Heart right ventricle (tissue), 16 donors: ENCODE measurements around the gene ALDH9A1. TPM values are rescaled to one million over a fixed set of nuclear protein-coding genes. Genes with fewer than 3 reads are reported as not detected.
"Not testable (repeated sequence)": the region's sequence is repeated elsewhere in the genome, so short reads cannot be mapped to it uniquely, and the experiment has no call there.

Experiments used
- ATAC-seq, 8 donors: fragments of 200-7000 bp; cut with Tn5 transposase; one replicate each; pipeline ENCODE4 v1.9.1; 2020; ENCODE audit warnings: mild to moderate bottlenecking in 8 of 8, moderate library complexity in 8 of 8, moderate number of reproducible peaks in 1 of 8
- DNase-seq, 2 donors: peaks; one replicate each; pipeline ENCODE4 v3.0.0-alpha.2; 2020
- H3K27ac ChIP-seq, 10 donors: fragments of 200-600 bp; sonication (generic) in 2 of 10; one replicate each; pipeline versions ENCODE4 v1.5.0 to v1.8.0; 2020 to 2022; ENCODE audit warnings: mild to moderate bottlenecking in 3 of 10
- H3K27me3 ChIP-seq, 7 donors: fragments of 200-600 bp; one replicate each; pipeline ENCODE4 v1.8.0; 2021 to 2022; ENCODE audit warnings: mild to moderate bottlenecking in 2 of 7
- H3K36me3 ChIP-seq, 9 donors: fragments of 200-600 bp; sonication (generic) in 1 of 9; one replicate each; pipeline versions ENCODE4 v1.5.0 to v1.8.0; 2020 to 2022; ENCODE audit warnings: mild to moderate bottlenecking in 2 of 9
- H3K4me1 ChIP-seq, 9 donors: fragments of 200-600 bp; sonication (generic) in 1 of 9; one replicate each; pipeline versions ENCODE4 v1.5.0 to v1.8.0; 2020 to 2022; ENCODE audit warnings: mild to moderate bottlenecking in 4 of 9
- H3K4me3 ChIP-seq, 10 donors: fragments of 200-600 bp; sonication (generic) in 2 of 10; one replicate each; pipeline versions ENCODE4 v1.5.0 to v1.8.0; 2020 to 2022; ENCODE audit warnings: mild to moderate bottlenecking in 7 of 10, moderate library complexity in 2 of 10
- H3K9me3 ChIP-seq, 11 donors: fragments of 200-600 bp in 10 of 11; sonication (generic) in 2 of 11; one replicate each; pipeline versions ENCODE4 v1.5.0 to v1.8.0; 2013 to 2022; ENCODE audit warnings: mild to moderate bottlenecking in 2 of 11, control low read depth in 1 of 11, moderate library complexity in 1 of 11
- CTCF ChIP-seq, 9 donors: fragments of 200-600 bp; sonication (generic) in 2 of 9; IDR thresholded peaks; one replicate each; pipeline versions ENCODE4 v1.5.0 to v1.8.0; 2021 to 2022; ENCODE audit warnings: antibody characterized with exemption in 9 of 9, mild to moderate bottlenecking in 5 of 9, moderate library complexity in 1 of 9
- WGBS, 2 donors: extraction: QIAGEN DNeasy Blood & Tissue Kit; methylation state at CpG; one replicate each; pipeline ENCODE4 v1.1.7; 2013; ENCODE audit warnings: inconsistent platforms in 1 of 2; 5-methylcytosine and 5-hydroxymethylcytosine counted together
- intact Hi-C, 10 donors: fragments of 100-400 bp; cut with DNase I; formaldehyde crosslinking; loops; one replicate each; pipeline versions ENCODE4 v1.11.1 to v1.14.2; 2022
- polyA plus RNA-seq, 2 donors: library from polyadenylated mRNA; stranded (reverse); fragments of 200-250 nt; gene quantifications; one replicate each; pipeline ENCODE4 v1.2.3, GENCODE V29; 2013
- total RNA-seq, 10 donors: library from RNA; stranded (reverse); fragmentation: NEBNext Ultra II Directional in 3 of 10; extraction: Animal tissue kit (Norgen Biotek cat#: 25700) in 3 of 10; gene quantifications; one replicate each; pipeline versions ENCODE4 v1.2.1 to v1.2.4, GENCODE V29; 2021 to 2023
- donor health status: Arrhythmogenic right ventricular cardiomyopathy.
- donor health status: ischemic (EF 13 %, LVEDD 7.1; RV severe dilation, severe dysfunction).
- donor health status: healthy with polysubstance abuse.
- donor health status: DM: no; HTN: yes; CAD: no.
- donor health status: DM: no; HTN: no; CAD: no.
- donor health status: ischemic (EF 25% LVEDD 6.9; RV normal size, moderate dysfunction).
- donor health status: ischemic (EF 25% LVEDD 5.7; RV mildly dilated, moderate dysfunction).
- donor health status: healthy.
- donor health status: DM: yes; HTN: yes; CAD: no.
- donor health status: Ischemic cardiomyopathy.
- donor health status: ischemic (EF 35%, LVEDD 5.7; RV mildly dilated, moderate dysfunction).
- donor health status: nonischemic (EF 11% LVEDD 7.7; RV severe dilation, severe dysfunction).
- donor health status: DM: yes; HTN: yes; CAD: no.
- donor health status: PGD.
- donor health status: ischemic (EF 29% LVEDD 5.4; RV normal size, mild dysfunction).
- donor health status: nonischemic (EF 23%, LVEDD 6.1; RV moderate dilation, normal function).

Gene ALDH9A1
- total and polyA plus RNA-seq, 12 donors = 13.8 to 75.3 (median 63.6) TPM

GRCh38 chr1:165662186-165662585 lies 36.2 kb downstream of the ALDH9A1 start:
- Histone ChIP-seq H3K27ac (peak overlapping the region in 2 of 10 donors; percentile 1 to 33), H3K4me3 (no peak overlapping the region), H3K9me3 (no peaks in the 10 kb centered on the region), H3K4me1 (peaks cover 0 to 22% (median 13%) of the 10 kb centered on the region in 9 donors), H3K27me3 (no peaks in the 10 kb centered on the region), H3K36me3 (peaks cover 0 to 96% (median 16%) of the 10 kb centered on the region in 9 donors)
- DNase-seq = no peak
- ATAC-seq = no peak
- 74 to 82% methylated on average over 3 of the region's 3 CpGs for WGBS, 2 donors
- intact Hi-C loops = loop anchor here in 1 of 10 donors (10.0 kb wide), 1 partner anchor 57 kb away; no protein-coding TSS in a partner anchor
- TF ChIP-seq CTCF (IDR thresholded peaks at IDR 0.05) = no peak

GRCh38 chr1:165661703-165662102 lies 36.7 kb downstream of the ALDH9A1 start:
- 72 to 78% methylated on average over 2 of the region's 2 CpGs for WGBS, 2 donors

GRCh38 chr1:165659581-165659895 lies 38.8 kb downstream of the ALDH9A1 start:
- no peak for ATAC-seq
- 54 to 74% methylated on average over 3 of the region's 3 CpGs for whole genome bisulfite sequencing, 2 donors
- intact Hi-C loops = no loop called here

More at GRCh38 chr1:165661703-165662102, 36.7 kb downstream of the ALDH9A1 start:
- no peaks in the 10 kb centered on the region for H3K9me3 ChIP-seq
- no peaks in the 10 kb centered on the region for H3K27me3 ChIP-seq
- DNase-seq (no peak), ATAC-seq (peak in 1 of 8 donors; percentile 32)
- H3K27ac ChIP-seq = peak overlapping the region in 2 of 10 donors; percentile 1 to 33
- peaks cover 0 to 96% (median 18%) of the 10 kb centered on the region in 9 donors for H3K36me3 ChIP-seq
- intact Hi-C loops = loop anchor here in 1 of 10 donors (10.0 kb wide), 1 partner anchor 57 kb away; no protein-coding TSS in a partner anchor
- H3K4me1 ChIP-seq = peaks cover 0 to 22% (median 9%) of the 10 kb centered on the region in 9 donors
- no peak overlapping the region for H3K4me3 ChIP-seq
- no peak for TF ChIP-seq CTCF (IDR thresholded peaks at IDR 0.05)

GRCh38 chr1:165658766-165659580 lies 39.4 kb downstream of the ALDH9A1 start:
- Histone ChIP-seq H3K4me1 (peaks cover 0 to 14% (median 6%) of the 10 kb centered on the region in 9 donors), H3K36me3 (peaks cover 0 to 96% (median 35%) of the 10 kb centered on the region in 9 donors)
- H3K4me3 ChIP-seq, ATAC-seq, H3K9me3 ChIP-seq, H3K27ac ChIP-seq, DNase-seq, H3K27me3 ChIP-seq, intact Hi-C loops: not testable (repeated sequence)
- WGBS, 2 donors = 93 to 96% methylated on average over 9 of the region's 9 CpGs

More at GRCh38 chr1:165659581-165659895, 38.8 kb downstream of the ALDH9A1 start:
- no peak for DNase-seq
- Histone ChIP-seq H3K36me3 (peaks cover 0 to 96% (median 32%) of the 10 kb centered on the region in 9 donors), H3K27ac (no peak overlapping the region), H3K4me3 (no peak overlapping the region), H3K27me3 (no peaks in the 10 kb centered on the region), H3K4me1 (peaks cover 0 to 14% (median 6%) of the 10 kb centered on the region in 9 donors), H3K9me3 (no peaks in the 10 kb centered on the region)
- TF ChIP-seq CTCF (IDR thresholded peaks at IDR 0.05) = no peak
